Keratinocyte (primary cell): Measurements from ENCODE around the gene FOXK2. TPM values are rescaled to one million over a fixed set of nuclear protein-coding genes. Genes with fewer than 3 reads are reported as not detected.

Experiments used
- DNase-seq: peaks from one replicate; pipeline ENCODE4 v3.0.0-alpha.2; 2011; ENCODE audit warnings: low read depth, missing footprints, low spot score
- FAIRE-seq: peaks from 2 replicates; lab custom pipeline; 2011; peaks lifted over from hg19 to GRCh38; lab: Jason Lieb, UNC
- H2AFZ ChIP-seq: 2 replicates; pipeline ENCODE4 v1.6.0; 2012; ENCODE audit warnings: low read length, control low read depth, inconsistent platforms; ENCODE audit not compliant: control insufficient read depth
- H3K27ac ChIP-seq: 2 replicates; pipeline ENCODE4 v1.5.1; 2011; ENCODE audit warnings: low read length; ENCODE audit not compliant: control insufficient read depth, insufficient read depth
- H3K27me3 ChIP-seq: 3 replicates; pipeline ENCODE4 v1.6.0; 2011; ENCODE audit warnings: low read length; ENCODE audit not compliant: control insufficient read depth, insufficient read depth; ENCODE audit errors: extremely low read depth
- H3K36me3 ChIP-seq, 2 experiments: 2 replicates in 1 of 2; 3 replicates in 1 of 2; pipeline ENCODE4 v1.5.1; 2011; ENCODE audit warnings: low read length in 2 of 2, mild to moderate bottlenecking in 1 of 2; ENCODE audit not compliant: control insufficient read depth in 2 of 2, insufficient read depth in 2 of 2; ENCODE audit errors: extremely low read depth in 1 of 2
- H3K4me1 ChIP-seq: 3 replicates; pipeline ENCODE4 v1.5.1; 2011; ENCODE audit warnings: low read length; ENCODE audit not compliant: control insufficient read depth, insufficient read depth; ENCODE audit errors: extremely low read depth
- H3K4me2 ChIP-seq: 3 replicates; pipeline ENCODE4 v1.6.0; 2011; ENCODE audit warnings: low read depth, low read length; ENCODE audit not compliant: control insufficient read depth, insufficient read depth; ENCODE audit errors: extremely low read depth
- H3K4me3 ChIP-seq, 3 experiments: fragments of 200-600 bp in 1 of 3; sonication (generic) in 1 of 3; 2 replicates in 2 of 3; 3 replicates in 1 of 3; pipeline ENCODE4 v1.5.1; 2011 to 2016; ENCODE audit warnings: low read length in 3 of 3, mild to moderate bottlenecking in 3 of 3, control low read depth in 2 of 3, inconsistent platforms in 1 of 3, low read depth in 1 of 3, mixed read lengths in 1 of 3, mixed run types in 1 of 3, moderate library complexity in 1 of 3; ENCODE audit not compliant: control insufficient read depth in 2 of 3, insufficient read depth in 2 of 3; ENCODE audit errors: extremely low read depth in 1 of 3
- H3K79me2 ChIP-seq: 2 replicates; pipeline ENCODE4 v1.6.0; 2012; ENCODE audit warnings: low read length; ENCODE audit not compliant: control insufficient read depth, insufficient read depth
- H3K9ac ChIP-seq: 3 replicates; pipeline ENCODE4 v1.6.0; 2011; ENCODE audit warnings: low read length; ENCODE audit not compliant: control insufficient read depth, insufficient read depth; ENCODE audit errors: extremely low read depth
- H3K9me1 ChIP-seq: 3 replicates; pipeline ENCODE4 v1.6.0; 2011; ENCODE audit warnings: low read length; ENCODE audit not compliant: control insufficient read depth, insufficient read depth; ENCODE audit errors: extremely low read depth
- H3K9me3 ChIP-seq: 2 replicates; pipeline ENCODE4 v1.5.1; 2012; ENCODE audit warnings: low read depth, low read length; ENCODE audit not compliant: control insufficient read depth
- H4K20me1 ChIP-seq: 3 replicates; pipeline ENCODE4 v1.6.0; 2011; ENCODE audit warnings: low read length; ENCODE audit not compliant: control insufficient read depth, insufficient read depth; ENCODE audit errors: extremely low read depth
- CTCF ChIP-seq, 3 experiments: IDR thresholded peaks in 1 of 3; conservative IDR thresholded peaks in 1 of 3; optimal IDR thresholded peaks in 1 of 3; 2 replicates in 2 of 3; 3 replicates in 1 of 3; pipeline versions ENCODE3 to v1.5.1; 2011; ENCODE audit warnings: low read length in 3 of 3, mild to moderate bottlenecking in 3 of 3, moderate library complexity in 2 of 3, control low read depth in 1 of 3, inconsistent platforms in 1 of 3; ENCODE audit not compliant: insufficient read depth in 2 of 3; ENCODE audit errors: extremely low read depth in 1 of 3
- EZH2 ChIP-seq: IDR thresholded peaks from one replicate; pipeline ENCODE4 v1.6.1; 2012; ENCODE audit warnings: inconsistent platforms, mild to moderate bottlenecking, low read length, moderate library complexity
- dilution Hi-C: fragments of 300-500 bp; cut with MboI; formaldehyde crosslinking; loops from one replicate; pipeline ENCODE4 v1.7.0; 2020; ENCODE audit warnings: low sequenced_read_pairs; ENCODE audit not compliant: extremely low pct_ligation_motif_present
- polyA plus RNA-seq, 5 experiments: library from polyadenylated mRNA; depleted of rRNA in 3 of 5; stranded (reverse) in 3 of 5; stranded (forward) in 1 of 5; unstranded in 1 of 5; fragments of >200 nt; gene quantifications; 1 replicate in 1 of 5; 2 replicates in 3 of 5; 3 replicates in 1 of 5; pipeline versions ENCODE4 v1.2.1 to v1.2.3, GENCODE V29; 2011 to 2012; ENCODE audit warnings: missing spikeins in 2 of 5, low read depth in 1 of 5, low replicate concordance in 1 of 5

Gene FOXK2
- polyA plus RNA-seq, 1 donor (not counting 4 experiments of a cell fraction or from before 2014, with no cell fraction given), result 43.9 TPM

GRCh38 chr17:82480318-82480717, 39.2 kb upstream of the FOXK2 start:
- H3K9me3 ChIP-seq, result no peaks in the 10 kb centered on the region
- H4K20me1 ChIP-seq, result no peaks in the 10 kb centered on the region
- no peak overlapping the region for H3K27ac ChIP-seq
- TF ChIP-seq EZH2, result no peak
- TF ChIP-seq CTCF (optimal IDR thresholded peaks at IDR 0.05 in 1 of 3, IDR thresholded peaks at IDR 0.05 in 1 of 3, conservative IDR thresholded peaks at IDR 0.05 in 1 of 3; ENCODE audit: extremely low read depth in 1 of 3, insufficient read depth in 2 of 3, low read length in 3 of 3), result no peak
- no peaks in the 10 kb centered on the region for H3K4me1 ChIP-seq
- FAIRE-seq (no peak), DNase-seq (no peak)
- no peaks in the 10 kb centered on the region for H3K79me2 ChIP-seq
- no peaks in the 10 kb centered on the region for H3K27me3 ChIP-seq
- no peak overlapping the region for H3K9ac ChIP-seq
- H3K36me3 ChIP-seq, result peaks cover 6 to 17% of the 10 kb centered on the region in 2 experiments
- no peaks in the 10 kb centered on the region for H3K9me1 ChIP-seq
- H3K4me3 ChIP-seq, result no peak overlapping the region
- dilution Hi-C loops, result no loop called here
- H3K4me2 ChIP-seq, result no peak overlapping the region
- H2AFZ ChIP-seq, result no peak overlapping the region

DNA sequence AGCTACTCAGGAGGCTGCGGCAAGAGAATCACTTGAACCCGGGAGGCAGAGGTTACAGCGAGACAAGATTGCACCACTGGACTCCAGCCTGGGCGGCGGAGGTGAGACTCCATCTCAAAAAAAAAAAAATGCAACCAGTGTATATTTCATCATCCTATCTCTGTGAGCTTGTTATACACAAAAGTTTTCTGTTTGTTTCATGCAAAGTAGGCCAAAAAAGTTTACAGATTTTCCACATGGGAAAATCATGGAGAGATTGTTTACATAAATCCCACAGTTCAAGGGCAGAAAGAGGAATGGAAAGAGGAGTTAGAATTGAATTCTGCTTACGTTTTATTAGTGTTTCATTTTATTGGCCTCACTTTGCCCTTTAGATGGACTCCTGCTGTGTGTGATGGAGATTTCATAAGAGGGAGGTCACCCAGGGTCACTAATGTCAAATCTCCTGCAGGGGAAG, 36.3 kb upstream of the FOXK2 start:
- Histone ChIP-seq H3K9me1 (no peaks in the 10 kb centered on the region), H3K79me2 (no peaks in the 10 kb centered on the region), H3K27me3 (no peaks in the 10 kb centered on the region), H3K27ac (no peak overlapping the region), H3K9ac (no peak overlapping the region), H3K36me3 (peaks cover 0 to 22% of the 10 kb centered on the region in 2 experiments), H3K9me3 (no peaks in the 10 kb centered on the region), H4K20me1 (no peaks in the 10 kb centered on the region), H3K4me3 (no peak overlapping the region), H2AFZ (no peak overlapping the region), H3K4me2 (no peak overlapping the region), H3K4me1 (peaks cover 5% of the 10 kb centered on the region)
- FAIRE-seq (no peak), DNase-seq (no peak)
- TF ChIP-seq EZH2 (no peak), CTCF (optimal IDR thresholded peaks at IDR 0.05 in 1 of 3, IDR thresholded peaks at IDR 0.05 in 1 of 3, conservative IDR thresholded peaks at IDR 0.05 in 1 of 3; ENCODE audit: extremely low read depth in 1 of 3, insufficient read depth in 2 of 3, low read length in 3 of 3) (no peak)
- dilution Hi-C loops, result no loop called here
